DMS 273 treated with DMSO at 0.1 percent for 48 hours (cell line): ENCODE results near the gene TCEA2.

ENCODE experiments used
- DNase-seq: peaks from one replicate; lab custom pipeline; 2025; lab: John Stamatoyannopoulos, UW

The TCEA2 gene

DNA sequence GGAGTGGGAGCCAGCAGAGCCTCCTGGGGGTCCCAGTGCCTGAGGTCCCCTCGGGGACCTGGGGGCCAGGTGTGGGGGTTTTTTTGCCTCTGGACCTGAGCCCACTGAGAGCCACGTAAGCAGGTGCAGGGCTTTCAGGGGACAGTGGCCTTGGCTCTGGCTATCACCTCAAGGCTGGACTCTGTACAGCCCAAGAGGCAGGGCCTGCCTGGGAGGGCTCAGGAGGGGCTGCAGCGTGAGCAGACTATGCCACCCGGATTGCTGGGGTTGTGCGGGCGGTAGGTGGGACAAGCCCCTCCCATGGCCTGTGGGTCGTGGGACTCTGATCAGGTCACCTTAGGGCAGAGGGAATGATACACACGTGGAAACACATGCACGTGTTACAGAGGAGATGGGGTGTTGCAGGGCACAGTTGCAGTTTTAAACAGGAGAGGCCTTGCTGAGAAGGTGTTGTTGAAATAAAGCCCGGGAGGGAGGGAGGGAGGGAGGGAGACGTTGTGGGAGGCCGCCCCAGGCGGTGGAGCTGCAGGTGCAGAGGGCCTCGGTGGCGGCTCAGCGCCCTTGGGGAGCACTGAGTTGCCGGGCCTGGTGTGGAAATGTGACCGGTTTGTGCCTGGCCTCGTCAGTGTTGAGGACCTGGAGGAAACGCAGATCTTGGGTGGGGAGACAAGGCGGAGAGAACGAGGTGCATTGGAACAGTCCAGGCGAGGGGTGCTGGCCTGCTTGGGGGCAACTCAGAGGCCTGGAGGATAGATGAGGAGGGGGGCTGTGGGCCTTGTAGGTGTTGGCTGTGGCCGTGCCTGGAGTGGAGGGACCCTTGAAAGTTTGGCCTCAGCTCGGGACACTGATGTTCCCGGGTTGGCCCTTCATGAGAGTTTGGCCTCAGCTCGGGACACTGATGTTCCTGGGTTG is 2.3 kb downstream of the TCEA2 start:
- DNase-seq, result no peak

DNA sequence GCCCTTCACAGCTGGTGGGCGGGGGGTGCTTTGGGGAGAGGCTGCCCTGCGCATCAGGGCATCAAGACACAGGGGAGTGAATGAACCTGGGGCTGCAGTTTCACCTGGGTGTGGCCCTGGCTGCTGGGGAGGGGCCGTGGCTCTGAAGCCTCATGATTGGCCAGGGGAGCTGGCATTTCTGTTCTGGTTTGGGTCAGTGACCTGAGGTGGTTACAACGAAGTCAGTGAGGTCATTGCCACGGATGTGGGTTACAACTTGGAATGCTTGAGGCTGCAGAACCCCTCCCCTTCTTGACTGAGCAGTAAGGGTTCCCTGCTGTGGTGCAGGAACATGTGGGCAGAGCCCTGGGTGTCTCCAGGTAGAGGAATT is 3.0 kb downstream of the TCEA2 start:
- DNase-seq, result no peak

DNA sequence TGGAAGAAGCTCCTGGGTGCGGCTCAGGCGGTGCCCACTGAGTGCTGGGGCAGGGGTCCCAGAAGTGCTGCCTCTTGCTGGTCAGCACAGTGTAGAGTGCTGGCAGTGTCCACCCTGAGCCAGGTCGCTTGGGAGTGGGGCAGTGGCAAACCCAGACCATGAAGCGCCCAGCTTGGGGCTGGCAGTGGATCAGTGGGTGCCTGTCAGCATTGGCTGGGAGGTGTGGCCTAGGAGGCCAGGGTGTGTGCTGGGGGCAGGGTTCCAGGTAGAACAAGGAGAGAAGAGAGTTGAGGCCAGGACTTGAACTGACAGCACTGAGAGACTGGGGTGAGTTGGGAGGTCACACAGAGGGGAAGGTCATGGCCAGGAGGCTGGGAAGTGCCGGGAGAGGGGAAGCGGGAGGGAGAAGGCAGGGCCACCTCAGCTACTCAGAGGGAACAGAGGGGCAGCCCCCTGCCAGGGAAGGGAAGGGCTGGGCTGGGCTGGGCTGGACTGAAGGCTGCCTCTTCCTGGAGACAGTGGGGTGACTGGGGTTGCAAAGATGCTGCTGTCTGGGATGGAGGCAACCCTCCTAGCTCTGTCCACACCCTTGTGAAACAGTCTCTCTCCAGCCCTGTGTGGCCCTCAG is 4.1 kb downstream of the TCEA2 start:
- no peak for DNase-seq

DNA sequence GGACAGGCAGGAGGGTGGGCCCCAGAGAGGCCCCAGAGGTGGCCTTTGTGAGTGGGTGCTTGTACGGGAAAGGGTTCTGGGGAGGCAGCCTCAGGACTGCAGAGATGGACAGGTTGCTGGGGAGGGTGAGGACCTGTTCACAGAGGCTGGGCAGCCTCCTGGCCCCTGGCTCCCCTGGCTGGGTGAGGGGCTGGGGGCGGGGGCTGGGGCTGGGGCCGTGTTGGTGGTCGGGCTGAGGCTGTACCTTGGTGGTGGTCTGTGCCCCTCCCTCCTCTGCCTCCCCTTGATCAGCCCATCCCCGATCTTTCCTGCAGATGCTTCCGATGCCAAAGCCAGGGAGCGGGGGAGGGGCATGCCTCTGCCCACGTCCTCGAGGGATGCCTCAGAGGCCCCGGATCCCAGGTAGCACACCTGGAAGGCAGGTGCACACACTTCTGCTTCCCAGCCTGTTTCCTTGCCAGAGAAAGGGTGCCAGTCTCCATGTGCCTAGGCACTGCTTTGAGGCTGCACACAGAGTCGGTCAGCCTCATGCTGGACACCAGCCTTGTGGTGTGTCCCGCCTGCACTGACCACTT is 4.8 kb downstream of the TCEA2 start:
- no peak for DNase-seq

DNA sequence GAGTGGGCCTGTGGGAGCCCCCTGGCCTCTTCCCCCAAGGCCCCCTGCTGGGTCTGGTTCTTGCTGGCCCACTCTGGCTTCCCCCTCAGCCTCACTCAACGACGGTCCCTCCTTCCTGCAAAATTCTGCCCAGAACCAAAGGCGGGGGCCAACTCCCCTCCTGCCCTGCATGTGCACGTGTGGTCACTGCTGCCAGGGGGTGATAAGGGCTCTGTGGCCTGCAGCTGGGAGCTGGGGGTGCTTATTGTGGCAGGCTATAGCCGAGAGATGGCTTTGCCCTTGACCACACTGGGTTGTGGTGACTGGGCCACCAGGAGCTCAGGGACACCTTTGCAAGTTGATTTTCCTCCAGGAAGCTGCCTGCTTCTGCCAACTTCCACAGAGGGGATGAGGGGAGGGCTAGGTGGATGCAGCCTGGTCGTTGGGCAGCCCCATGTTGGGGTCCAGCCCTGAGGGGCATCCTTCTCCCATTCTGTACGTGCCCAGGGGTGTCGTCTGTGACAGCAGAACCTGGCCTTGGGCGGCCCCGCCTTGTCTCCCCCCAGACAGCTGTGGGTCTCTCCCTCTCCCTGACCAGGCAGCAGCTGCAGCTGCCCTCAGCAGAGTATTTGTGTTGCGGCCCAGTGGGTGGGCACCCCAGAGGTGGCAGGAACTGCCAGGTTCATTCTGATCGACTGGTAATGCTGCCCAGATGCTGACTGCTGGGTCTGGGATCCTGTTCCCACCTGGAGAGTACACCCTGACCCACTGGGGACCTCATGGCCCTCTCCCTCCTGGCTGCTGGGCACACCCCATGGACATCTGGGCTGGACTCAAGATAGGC is 5.6 kb downstream of the TCEA2 start:
- DNase-seq, result no peak

DNA sequence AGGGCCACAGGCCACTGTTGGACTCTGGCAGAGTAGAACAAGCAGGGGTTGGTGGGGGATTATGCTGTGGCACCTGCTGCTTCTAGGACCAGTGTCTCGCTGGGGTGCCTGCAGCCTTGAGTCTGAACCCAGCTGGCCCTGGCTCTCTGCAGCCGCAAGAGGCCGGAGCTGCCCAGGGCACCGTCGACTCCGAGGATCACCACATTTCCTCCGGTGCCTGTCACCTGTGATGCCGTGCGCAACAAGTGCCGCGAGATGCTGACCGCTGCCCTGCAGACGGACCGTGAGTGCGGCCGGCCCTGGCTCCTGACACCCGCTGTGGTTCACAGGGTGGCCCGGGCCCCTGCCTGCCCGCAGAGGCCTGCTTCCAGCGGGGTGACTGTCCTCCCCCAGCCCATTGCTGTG is 6.2 kb downstream of the TCEA2 start:
- no peak for DNase-seq

DNA sequence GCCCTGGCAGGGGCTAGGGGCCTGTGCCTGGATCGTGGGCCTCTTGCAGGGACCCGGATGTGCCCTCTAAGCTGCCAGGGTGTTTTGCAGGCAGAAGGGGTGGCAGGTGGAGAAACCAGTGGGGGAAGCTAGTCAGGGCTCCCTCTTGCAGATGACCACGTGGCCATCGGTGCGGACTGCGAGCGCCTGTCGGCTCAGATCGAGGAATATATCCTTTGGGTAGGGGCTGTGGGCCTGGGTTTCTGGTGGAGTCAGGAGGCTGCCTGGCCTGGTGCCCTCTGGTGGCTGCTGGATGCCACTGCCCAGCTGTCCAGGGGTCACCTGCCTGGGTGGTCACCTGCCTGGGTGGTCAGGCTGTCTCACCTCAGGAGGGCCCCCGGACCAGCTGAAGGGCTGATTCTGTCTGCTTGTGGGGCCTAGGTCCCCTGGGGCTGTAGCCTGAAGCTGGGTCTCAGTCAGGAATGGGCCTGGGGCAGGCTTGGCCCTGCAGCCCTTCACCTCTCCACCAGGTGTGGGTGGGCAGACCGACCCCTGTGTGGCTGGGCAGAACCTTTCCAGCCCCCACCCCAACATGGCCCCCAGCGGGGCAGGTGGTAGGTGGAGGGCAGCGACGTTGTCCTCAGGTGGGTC is 6.7 kb downstream of the TCEA2 start:
- no peak for DNase-seq

DNA sequence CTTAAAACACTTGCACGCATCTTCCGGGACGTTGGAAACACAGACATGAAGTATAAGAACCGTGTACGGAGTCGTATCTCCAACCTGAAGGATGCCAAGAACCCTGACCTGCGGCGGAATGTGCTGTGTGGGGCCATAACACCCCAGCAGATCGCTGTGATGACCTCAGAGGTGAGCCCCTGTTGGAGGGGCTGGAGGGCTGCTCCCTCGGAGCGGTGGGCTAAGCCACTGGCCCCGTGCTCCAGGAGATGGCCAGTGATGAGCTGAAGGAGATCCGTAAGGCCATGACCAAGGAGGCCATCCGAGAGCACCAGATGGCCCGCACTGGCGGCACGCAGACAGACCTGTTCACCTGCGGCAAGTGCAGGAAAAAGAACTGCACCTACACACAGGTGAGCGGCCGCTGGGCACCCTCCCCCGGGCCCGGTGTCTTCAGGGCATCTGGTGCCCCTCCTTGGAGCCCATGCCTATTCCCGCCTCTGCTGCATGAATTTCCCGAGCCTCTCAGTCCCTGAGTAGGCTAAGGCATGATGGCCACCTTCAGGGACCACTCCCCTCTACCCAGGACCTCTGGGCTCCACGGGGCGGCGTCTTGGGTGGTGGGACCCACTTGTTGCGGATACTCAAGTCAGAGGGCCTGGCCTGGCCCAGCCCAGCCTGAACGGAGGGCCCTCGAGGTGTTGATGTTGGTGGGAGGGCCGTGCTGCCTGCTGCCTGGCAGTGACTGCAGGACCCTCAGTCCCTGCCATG is 7.4 kb downstream of the TCEA2 start:
- no peak for DNase-seq

DNA sequence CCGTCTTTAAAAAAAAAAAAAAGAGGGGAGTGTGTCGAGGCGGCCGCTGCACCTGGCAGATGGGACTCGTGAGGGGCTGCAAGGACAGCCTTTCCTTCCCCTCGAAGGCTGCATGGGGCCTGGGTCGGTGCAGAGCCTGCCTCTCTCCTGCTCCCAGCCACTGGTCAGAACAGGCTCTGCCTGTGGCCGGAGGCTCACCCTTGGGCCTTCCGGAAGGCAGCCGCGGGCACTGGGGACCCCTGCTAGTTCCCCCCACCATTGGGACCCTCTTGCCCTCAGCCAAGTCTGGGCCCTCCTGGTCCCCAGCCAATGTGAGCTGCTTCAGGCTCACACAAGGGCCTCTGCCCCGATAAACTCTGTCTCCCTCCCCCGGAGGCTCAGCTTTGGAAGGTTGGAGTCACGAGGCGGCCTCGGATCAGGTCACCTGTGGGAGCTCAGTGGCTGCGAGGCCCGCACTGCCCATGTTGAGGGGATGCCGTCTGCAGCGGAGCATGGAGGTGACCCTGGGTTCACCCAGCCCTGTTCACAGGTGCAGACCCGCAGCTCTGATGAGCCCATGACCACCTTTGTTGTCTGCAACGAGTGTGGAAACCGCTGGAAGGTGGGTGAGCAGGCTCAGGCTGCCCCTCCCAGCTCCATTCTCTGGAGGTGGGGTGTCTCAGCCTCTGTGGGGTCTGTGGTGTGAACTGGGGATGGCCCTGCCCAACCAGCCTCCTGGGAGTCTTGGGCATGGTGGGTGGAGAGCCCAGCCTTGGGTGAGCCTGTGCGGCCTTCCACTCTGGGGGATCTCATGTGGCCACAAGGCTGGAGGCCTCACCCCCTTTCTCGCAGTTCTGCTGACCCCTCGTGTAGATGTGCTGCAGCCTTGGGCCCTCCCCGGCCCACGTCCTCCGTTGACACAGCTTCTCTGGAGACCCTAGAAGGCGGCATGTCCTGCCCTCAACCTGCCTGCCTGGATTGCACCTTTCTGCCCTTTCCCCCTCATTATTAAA is 8.6 kb downstream of the TCEA2 start:
- no peak for DNase-seq

DNA sequence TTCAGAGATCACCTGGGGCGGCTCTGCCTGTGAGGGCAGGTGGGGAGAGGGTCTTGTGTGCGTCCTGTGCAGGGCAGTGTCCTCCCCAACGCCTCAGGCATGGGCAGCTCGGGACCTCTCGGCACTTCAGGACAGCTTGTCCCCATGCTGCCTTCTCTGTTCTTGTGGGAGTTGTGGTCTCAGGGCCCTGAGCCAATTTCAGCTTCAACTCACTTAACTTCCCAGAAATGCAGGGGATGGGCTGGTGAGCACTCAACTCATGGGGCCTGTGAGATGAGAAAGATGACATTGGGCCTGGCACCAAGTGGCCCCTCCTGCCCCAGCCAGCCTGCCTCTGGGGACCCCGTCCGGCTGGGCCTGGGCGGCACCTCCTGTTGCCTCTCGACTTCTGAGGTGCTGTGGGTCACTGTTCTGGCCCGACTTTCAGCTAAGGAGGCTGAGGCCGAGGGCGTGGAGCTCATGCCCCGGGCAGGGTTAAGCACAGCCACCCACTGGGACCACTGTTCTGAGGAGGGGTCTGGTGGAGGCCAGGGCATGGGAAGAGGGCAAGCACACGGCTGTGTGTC is 9.6 kb downstream of the TCEA2 start:
- DNase-seq, result no peak

DNA sequence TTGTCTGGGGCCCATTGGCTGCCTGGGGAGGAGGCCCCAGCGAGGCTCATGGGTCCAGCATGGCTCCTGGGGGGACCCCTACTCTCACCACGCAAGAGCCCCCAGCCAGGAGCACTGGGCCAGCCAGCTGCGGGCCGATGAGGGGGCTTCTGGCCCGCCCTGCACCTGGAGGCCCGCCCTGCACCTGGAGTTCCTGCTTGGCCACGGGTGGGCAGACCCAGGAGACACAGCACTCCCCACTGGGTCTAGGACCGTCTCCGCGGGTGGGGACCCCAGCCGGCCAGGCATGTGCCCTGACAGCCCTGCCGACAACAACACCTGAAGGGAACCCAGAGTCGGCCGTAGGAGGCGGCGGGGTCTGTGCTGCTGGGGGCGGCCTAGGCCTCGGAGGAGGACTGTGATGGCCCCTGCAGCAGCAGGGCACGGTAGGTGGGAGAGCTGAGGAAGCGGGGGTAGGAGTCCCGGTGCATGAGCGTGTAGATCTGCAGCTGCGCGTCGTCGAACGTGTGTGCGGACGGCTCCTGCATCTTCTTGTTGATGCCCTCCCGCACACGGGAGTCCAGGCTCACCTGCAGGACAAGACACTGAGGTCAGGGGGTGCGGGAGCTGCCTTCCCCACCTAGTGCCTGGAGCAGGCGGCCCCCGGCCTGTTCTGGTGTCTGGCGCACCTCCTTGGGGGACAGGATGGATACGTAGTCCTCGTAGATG is 10.6 kb downstream of the TCEA2 start:
- no peak for DNase-seq

DNA sequence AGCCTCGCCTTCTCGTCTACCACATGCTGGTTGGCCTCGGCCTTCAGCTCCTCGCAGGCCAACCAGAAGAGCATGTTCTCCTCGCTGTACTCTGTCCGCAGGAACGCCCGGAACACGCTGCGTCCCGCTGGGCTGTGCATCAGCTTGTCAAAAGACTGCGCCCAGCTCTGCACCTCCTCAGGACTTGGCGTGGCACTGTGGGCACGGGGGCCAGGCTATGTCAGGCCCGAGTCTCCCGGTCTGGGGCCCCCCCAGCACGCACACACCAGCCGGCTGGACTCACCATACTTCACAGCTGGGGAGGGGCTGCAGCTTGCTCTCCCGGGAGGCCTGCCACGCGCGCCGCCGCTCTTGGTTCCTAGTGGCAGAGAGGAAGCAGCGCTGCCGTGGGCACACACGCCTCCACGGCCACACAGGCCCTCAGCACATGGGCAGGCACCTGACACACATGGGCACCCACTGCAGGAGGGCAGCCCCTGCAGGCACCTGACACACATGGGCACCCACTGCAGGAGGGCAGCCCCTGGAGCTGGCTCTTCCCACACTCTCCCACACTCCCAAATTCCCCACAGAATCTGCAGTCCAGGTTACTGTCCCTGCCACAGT is 11.3 kb downstream of the TCEA2 start:
- DNase-seq, result no peak

DNA sequence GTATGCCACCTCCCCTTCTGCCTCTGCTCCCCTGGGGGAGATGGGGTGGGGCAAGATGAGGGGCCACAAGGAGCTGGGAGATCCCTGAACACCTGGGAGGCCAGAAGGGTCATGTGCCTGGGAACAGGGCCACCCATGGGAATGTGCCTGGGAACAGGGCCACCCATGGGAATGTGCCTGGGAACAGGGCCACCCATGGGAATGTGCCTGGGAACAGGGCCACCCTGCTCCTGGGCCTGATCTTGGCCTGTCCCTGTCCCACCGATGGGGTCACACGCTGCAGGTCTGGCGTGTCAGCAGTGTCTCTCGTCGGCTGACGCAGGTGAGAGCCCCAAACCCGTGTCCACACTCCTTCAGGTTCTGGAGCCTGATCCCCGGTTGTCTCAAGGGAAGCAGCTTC is 12.0 kb downstream of the TCEA2 start:
- DNase-seq, result no peak

DNA sequence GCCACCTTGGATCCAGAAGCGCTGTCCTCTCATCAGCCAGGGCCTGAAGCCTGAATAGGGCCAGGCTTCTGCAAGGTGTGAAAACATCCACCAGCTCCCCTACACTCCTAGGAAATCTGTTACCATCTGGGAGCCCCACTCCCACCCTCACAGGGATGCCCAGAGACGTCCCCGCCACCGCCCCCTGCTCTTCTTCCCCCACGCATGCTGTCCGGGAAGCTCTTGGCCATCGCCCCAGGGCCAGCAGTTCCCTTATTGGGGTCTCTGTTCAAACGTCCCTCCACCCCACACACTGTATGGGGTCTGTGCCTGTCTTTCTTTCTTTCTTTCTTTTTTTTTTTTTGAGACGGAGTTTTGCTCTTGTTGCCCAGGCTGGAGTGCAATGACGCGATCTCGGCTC is 12.6 kb downstream of the TCEA2 start:
- no peak for DNase-seq

DNA sequence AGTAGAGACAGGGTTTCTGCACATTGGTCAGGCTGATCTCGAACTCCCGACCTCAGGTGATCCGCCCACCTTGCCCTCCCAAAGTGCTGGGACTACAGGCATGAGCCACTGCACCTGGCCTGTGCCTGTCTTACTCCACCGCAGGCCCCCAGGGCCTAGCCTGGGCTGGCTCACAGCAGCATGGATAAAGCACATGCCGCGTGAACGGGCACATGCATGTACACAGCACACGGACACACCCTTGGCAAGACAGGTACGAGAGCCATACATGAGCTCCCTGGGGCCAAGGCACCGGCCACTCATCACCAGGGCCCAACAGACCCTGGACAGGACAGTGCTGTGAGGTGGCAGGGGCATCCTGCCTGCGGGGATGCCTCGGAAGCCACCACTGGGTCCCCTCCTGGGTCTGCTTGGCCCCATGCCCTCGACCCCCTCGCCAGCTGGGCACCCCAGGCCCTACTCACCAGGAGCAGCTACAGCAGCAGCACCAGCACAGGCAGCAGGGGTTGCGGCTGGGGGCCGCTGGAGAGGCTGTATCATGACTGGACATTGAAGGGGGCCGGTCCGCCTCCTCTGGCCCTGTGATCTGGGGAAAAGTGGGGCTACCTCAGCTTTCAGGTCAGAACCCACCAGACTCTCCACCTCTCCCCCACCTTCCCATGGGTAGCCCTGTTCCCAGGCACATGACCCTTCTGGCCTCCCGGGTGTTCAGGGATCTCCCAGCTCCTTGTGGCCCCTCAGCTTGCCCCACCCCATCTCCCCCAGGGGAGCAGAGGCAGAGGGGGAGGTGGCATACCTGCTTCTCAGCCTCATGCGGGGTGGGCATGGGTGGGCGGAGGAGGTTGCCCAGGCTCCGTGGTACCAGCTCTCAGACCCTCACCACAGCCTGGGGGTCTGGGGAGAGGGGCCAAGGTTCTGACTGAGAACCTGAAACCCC is 13.3 kb downstream of the TCEA2 start:
- no peak for DNase-seq

DNA sequence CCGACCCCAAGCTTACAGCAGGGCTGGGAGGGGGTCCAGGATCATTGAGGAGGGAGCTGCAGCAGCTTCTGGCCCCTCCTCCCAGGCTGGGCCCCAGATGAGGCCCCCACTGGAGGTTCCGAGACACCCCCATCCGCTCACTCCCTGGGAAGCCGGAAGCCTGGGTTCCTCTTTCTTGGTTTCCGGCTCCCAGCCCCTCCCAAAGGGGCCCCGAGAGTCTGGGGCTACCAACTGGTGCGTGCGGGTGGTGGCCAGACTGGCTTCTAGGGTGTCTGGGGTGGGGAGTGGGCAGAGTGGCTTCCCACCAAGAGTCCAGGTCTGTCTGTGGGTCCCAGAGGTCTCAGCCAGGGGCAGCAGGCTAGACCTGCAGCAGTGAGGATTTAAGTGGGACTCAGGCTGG is 14.1 kb downstream of the TCEA2 start:
- no peak for DNase-seq

DNA sequence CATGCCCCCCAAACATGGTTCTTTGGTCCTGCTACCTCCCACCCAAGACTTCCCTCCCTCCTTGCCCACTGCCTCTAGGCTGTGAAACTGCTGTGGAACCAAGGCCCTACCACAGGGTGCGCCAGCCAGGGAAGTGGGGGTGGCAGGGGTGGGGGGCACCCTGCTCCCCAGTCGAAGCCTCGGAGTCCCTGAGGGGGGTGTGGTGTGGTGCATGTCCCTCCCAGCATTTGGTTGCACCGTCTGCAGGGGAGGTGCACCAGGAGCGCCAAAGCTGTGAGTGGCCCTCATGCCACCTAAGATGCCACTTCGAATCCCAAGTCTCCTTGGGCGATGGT is 14.5 kb downstream of the TCEA2 start:
- no peak for DNase-seq
